ENCODE data around the gene TACR1.

- TF ChIP-seq CTCF (IDR thresholded peaks at IDR 0.05) (no peak), EP300 (IDR thresholded peaks at IDR 0.05) (no peak), POLR2AphosphoS5 (IDR thresholded peaks at IDR 0.05) (no peak), POLR2A (IDR thresholded peaks at IDR 0.05) (no peak)
These were observed 23.2 kb upstream of the TACR1 start for GRCh38 chr2:75222527-75222926.
